Lower leg skin (tissue), 4 donors: ENCODE results near the gene HOMER3. TPM values are rescaled to one million over a fixed set of nuclear protein-coding genes. Genes with fewer than 3 reads are reported as not detected.

Source experiments
- DNase-seq, 2 donors: peaks; one replicate each; pipeline ENCODE4 v3.0.0-alpha.2; 2019; ENCODE audit warnings: low spot score in 2 of 2
- H3K4me3 ChIP-seq: fragments of 200-600 bp; sonication (generic); 2 replicates; pipeline ENCODE4 v1.5.1; 2017; ENCODE audit warnings: mild to moderate bottlenecking, low read depth; ENCODE audit not compliant: poor library complexity, severe bottlenecking
- CTCF ChIP-seq, 3 donors: fragments of 450-650 bp; IDR thresholded peaks; one replicate each; pipeline ENCODE4 v1.5.1; 2016; ENCODE audit warnings: antibody characterized with exemption in 3 of 3, mild to moderate bottlenecking in 3 of 3, moderate library complexity in 2 of 3
- POLR2A ChIP-seq, 2 donors: fragments of 450-650 bp; IDR thresholded peaks; one replicate each; pipeline ENCODE4 v1.6.1; 2016 to 2017; ENCODE audit warnings: antibody characterized with exemption in 2 of 2, mild to moderate bottlenecking in 1 of 2, moderate library complexity in 1 of 2
- WGBS, 2 donors: methylation state at CpG; one replicate each; pipeline ENCODE4 v1.1.5; 2018; 5-methylcytosine and 5-hydroxymethylcytosine counted together
- intact Hi-C: fragments of 100-400 bp; cut with DNase I; formaldehyde crosslinking; loops from one replicate; pipeline ENCODE4 v1.15.0; 2023; ENCODE audit warnings: low total_unique reads
- total RNA-seq, 4 donors: library from RNA; depleted of rRNA; stranded (reverse); fragments of >200 nt; gene quantifications; one replicate each; pipeline ENCODE4 v1.1.0, GENCODE V29; 2016

Gene HOMER3
- total RNA-seq, 4 donors from 2014 or later, result 32.3 to 49.5 (median 37.2) TPM

DNA sequence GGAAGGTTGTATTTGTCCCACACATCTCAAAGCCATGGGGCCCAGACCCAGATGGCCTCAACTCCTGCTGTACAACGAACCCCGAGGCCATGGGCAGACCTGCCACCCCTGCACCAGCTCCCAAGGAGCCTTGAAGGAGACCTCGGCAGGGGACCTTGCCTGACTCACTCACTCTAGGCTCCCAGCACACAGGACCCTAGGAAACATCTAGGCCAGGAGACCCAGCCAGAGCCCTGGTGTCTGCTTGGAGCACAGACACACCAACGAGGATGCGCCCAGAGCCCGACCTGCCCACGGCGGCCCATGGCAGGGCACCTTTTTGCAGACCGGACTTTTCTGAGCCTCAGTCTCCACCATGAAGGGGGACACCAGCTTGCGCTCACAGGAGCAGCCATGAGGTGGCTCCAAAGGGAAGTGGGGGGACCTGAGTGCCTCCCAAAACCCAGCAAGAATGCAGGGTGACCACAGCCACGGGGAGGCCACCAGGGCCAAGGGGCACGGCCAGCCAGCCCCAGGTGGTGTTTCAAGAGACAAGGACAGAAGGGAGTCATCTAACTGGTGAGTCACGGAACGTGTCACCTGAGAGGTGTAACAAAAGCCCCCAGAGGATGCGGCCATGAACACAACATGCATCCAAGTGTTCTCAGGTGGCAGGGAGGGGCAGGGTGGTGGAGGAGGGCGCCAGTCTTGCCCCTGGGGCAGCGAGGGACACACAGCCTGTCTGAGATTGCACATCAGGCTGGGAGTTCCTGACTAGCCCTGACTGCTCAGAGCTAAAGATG is 40.1 kb downstream of the HOMER3 start:
- 85 to 91% methylated on average over 15 to 16 of the region's 17 CpGs for WGBS, 2 donors
- no peak for DNase-seq
- TF ChIP-seq POLR2A (IDR thresholded peaks at IDR 0.05) (no peak), CTCF (IDR thresholded peaks at IDR 0.05) (no peak)
- no peak overlapping the region for H3K4me3 ChIP-seq
- intact Hi-C loops, result no loop called here

- 82 to 87% methylated on average over 18 to 20 of the region's 20 CpGs for WGBS, 2 donors
Observed at GRCh38 chr19:18899624-18900560, 41.1 kb downstream of the HOMER3 start.

DNA sequence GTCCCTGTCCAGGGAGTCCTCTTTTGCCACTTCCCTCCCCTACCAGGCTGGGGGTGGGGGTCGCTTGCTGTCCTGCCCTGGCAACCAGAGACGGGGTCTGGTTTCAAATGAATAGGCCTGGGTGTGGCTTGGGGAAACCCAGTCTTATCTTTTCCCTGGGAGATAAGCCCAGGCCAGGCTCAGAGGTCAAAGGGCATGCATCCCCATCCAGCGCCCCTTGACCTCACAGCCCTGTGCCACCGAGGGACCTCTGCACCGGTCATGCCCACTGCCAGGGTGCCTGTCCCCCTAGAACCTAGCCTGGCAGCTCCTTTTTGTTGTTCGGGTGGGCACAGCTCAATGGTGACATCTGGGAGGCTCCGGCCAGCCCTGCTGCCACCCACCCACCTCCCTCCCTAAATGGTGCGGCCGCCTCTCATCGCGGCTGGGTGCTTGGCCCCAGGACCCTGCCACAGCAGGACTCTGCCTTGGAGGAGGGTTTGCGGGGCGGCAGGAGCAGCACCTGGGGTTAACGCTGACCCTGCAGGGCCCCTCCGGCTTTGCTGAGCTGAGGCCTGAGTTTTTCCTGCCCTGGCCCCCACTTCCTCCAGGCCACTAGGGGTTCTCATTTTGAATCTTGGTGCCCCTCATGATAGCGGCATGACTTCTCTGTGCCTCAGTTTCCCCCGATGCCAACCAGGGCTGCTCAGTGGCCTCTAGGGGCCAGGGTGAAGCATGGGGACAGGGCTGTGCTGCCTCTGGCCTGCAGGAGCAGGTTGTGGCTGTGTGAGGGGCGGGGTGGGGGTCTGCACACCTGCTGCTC is 42.2 kb downstream of the HOMER3 start:
- H3K4me3 ChIP-seq, result no peak overlapping the region
- intact Hi-C loops, result no loop called here
- WGBS, 2 donors, result 75 to 81% methylated on average over 16 to 18 of the region's 18 CpGs
- DNase-seq, result no peak
- no peak for TF ChIP-seq POLR2A (IDR thresholded peaks at IDR 0.05)
- no peak for TF ChIP-seq CTCF (IDR thresholded peaks at IDR 0.05)

More at GRCh38 chr19:18899624-18900560, 41.1 kb downstream of the HOMER3 start:
- no peak for DNase-seq
- intact Hi-C loops, result no loop called here
- H3K4me3 ChIP-seq, result no peak overlapping the region
- TF ChIP-seq POLR2A (IDR thresholded peaks at IDR 0.05) (no peak), CTCF (IDR thresholded peaks at IDR 0.05) (no peak)

GRCh38 chr19:18898081-18898606 is 42.9 kb downstream of the HOMER3 start:
- intact Hi-C loops, result no loop called here
- DNase-seq, result no peak

More at GRCh38 chr19:18898081-18898606, 42.9 kb downstream of the HOMER3 start:
- WGBS, 2 donors, result 56 to 61% methylated on average over 17 of the region's 18 CpGs
- TF ChIP-seq POLR2A (IDR thresholded peaks at IDR 0.05) (no peak), CTCF (IDR thresholded peaks at IDR 0.05) (no peak)
- H3K4me3 ChIP-seq, result no peak overlapping the region
